SK-N-SH (cell line): Measurements from ENCODE around the gene SMARCD3. TPM values are rescaled to one million over a fixed set of nuclear protein-coding genes. Genes with fewer than 3 reads are reported as not detected.

Source experiments
- CTCF ChIA-PET: fragments of 300-600, 350-600 bp; formaldehyde crosslinking; extraction: SDS; loops from one replicate; lab custom pipeline; 2021; lab: Yijun Ruan, JAX
- POLR2A ChIA-PET: fragments of 350-600 bp; sonication (Branson Sonifier 250); formaldehyde crosslinking; extraction: SDS; loops from one replicate; lab custom pipeline; 2020; ENCODE audit warnings: antibody characterized with exemption, inconsistent platforms; lab: Yijun Ruan, JAX
- DNase-seq: peaks from one replicate; pipeline ENCODE4 v3.0.0; 2012
- H2AFZ ChIP-seq: fragments of 200-600 bp; sonication (generic); 2 replicates; pipeline ENCODE4 v1.8.1; 2016; ENCODE audit warnings: antibody characterized with exemption, mild to moderate bottlenecking, low read depth
- H3F3A ChIP-seq: fragments of 200-600 bp; sonication (generic); replicated peaks from 2 replicates; pipeline ENCODE3; 2016; ENCODE audit warnings: antibody characterized with exemption, mild to moderate bottlenecking; ENCODE audit not compliant: insufficient read depth
- H3K27ac ChIP-seq, 2 experiments: fragments of 200-500 bp in 1 of 2; fragments of 200-600 bp in 1 of 2; sonication (Bioruptor generic) in 1 of 2; sonication (generic), shearing (Covaris generic) in 1 of 2; 2 replicates each; pipeline versions ENCODE4 v1.5.1 to v1.6.1; 2014 to 2016; ENCODE audit warnings: low read depth in 2 of 2, inconsistent platforms in 1 of 2, low read length in 1 of 2, mild to moderate bottlenecking in 1 of 2, mixed read lengths in 1 of 2
- H3K27me3 ChIP-seq: fragments of 200-600 bp; sonication (generic), shearing (Covaris generic); 2 replicates; pipeline ENCODE4 v1.6.1; 2016; ENCODE audit warnings: mixed run types; ENCODE audit not compliant: insufficient read depth
- H3K36me3 ChIP-seq, 2 experiments: fragments of 200-500 bp in 1 of 2; fragments of 200-600 bp in 1 of 2; sonication (Bioruptor generic) in 1 of 2; sonication (generic) in 1 of 2; replicated peaks in 1 of 2; 2 replicates each; pipeline versions ENCODE3 to v1.5.1; 2014 to 2016; ENCODE audit warnings: low read length in 1 of 2, mild to moderate bottlenecking in 1 of 2; ENCODE audit not compliant: insufficient read depth in 2 of 2, control insufficient read depth in 1 of 2
- H3K4me1 ChIP-seq, 2 experiments: fragments of 200-500 bp in 1 of 2; fragments of 200-600 bp in 1 of 2; sonication (Bioruptor generic) in 1 of 2; sonication (generic), shearing (Covaris generic) in 1 of 2; 2 replicates each; pipeline versions ENCODE4 v1.5.1 to v1.6.1; 2014 to 2016; ENCODE audit warnings: low read depth in 1 of 2, low read length in 1 of 2, mixed run types in 1 of 2; ENCODE audit not compliant: insufficient read depth in 2 of 2, control insufficient read depth in 1 of 2
- H3K4me2 ChIP-seq: fragments of 200-600 bp; sonication (generic), shearing (Covaris generic); 2 replicates; pipeline ENCODE4 v1.6.1; 2017; ENCODE audit warnings: mixed run types
- H3K4me3 ChIP-seq, 2 experiments: fragments of 200-500 bp in 1 of 2; fragments of 200-600 bp in 1 of 2; sonication (Bioruptor generic) in 1 of 2; sonication (generic), shearing (Covaris generic) in 1 of 2; 2 replicates each; pipeline versions ENCODE4 v1.5.1 to v1.8.1; 2014 to 2016; ENCODE audit warnings: low read depth in 2 of 2, inconsistent platforms in 1 of 2, low read length in 1 of 2, mild to moderate bottlenecking in 1 of 2, mixed read lengths in 1 of 2, moderate library complexity in 1 of 2
- H3K79me2 ChIP-seq: fragments of 200-600 bp; sonication (generic); 2 replicates; pipeline ENCODE4 v1.8.1; 2017; ENCODE audit warnings: mild to moderate bottlenecking; ENCODE audit not compliant: insufficient read depth
- H3K9ac ChIP-seq: fragments of 200-600 bp; sonication (generic); 2 replicates; pipeline ENCODE4 v1.6.1; 2017; ENCODE audit warnings: mixed run types
- H3K9me2 ChIP-seq: fragments of 200-600 bp; sonication (generic); 2 replicates; pipeline ENCODE4 v1.6.1; 2017; ENCODE audit warnings: mixed run types
- H3K9me3 ChIP-seq: fragments of 200-600 bp; sonication (generic); 2 replicates; pipeline ENCODE4 v1.6.1; 2017; ENCODE audit warnings: mixed run types, mild to moderate bottlenecking, moderate library complexity
- H4K20me1 ChIP-seq: fragments of 200-600 bp; sonication (generic); 2 replicates; pipeline ENCODE4 v1.6.1; 2017; ENCODE audit warnings: mild to moderate bottlenecking, mixed run types; ENCODE audit not compliant: insufficient read depth
- FOSL2 ChIP-seq: IDR thresholded peaks from 2 replicates; pipeline ENCODE4 v1.4.0; 2012; ENCODE audit warnings: low read depth, mild to moderate bottlenecking, moderate library complexity, borderline replicate concordance
- FOXM1 ChIP-seq: IDR thresholded peaks from 2 replicates; pipeline ENCODE4 v1.4.0; 2012; ENCODE audit warnings: low read depth, mild to moderate bottlenecking
- JUND ChIP-seq: IDR thresholded peaks from 2 replicates; pipeline ENCODE4 v1.4.0; 2012
- MEF2A ChIP-seq: IDR thresholded peaks from 2 replicates; pipeline ENCODE4 v1.4.0; 2012; ENCODE audit warnings: low read depth, borderline replicate concordance
- NFIC ChIP-seq: IDR thresholded peaks from 2 replicates; pipeline ENCODE4 v1.4.0; 2012; ENCODE audit warnings: borderline replicate concordance
- NRF1 ChIP-seq: IDR thresholded peaks from 2 replicates; pipeline ENCODE4 v1.6.1; 2012; ENCODE audit warnings: low read depth, mild to moderate bottlenecking, low read length
- PBX3 ChIP-seq: IDR thresholded peaks from 2 replicates; pipeline ENCODE4; 2012
- POLR2AphosphoS5 ChIP-seq: IDR thresholded peaks from 2 replicates; pipeline ENCODE4 v1.6.1; 2012; ENCODE audit warnings: low read depth, low read length
- RAD21 ChIP-seq: IDR thresholded peaks from 2 replicates; pipeline ENCODE4 v1.6.1; 2012; ENCODE audit warnings: mild to moderate bottlenecking, low read length
- RCOR1 ChIP-seq: fragments of 150-350 bp; IDR thresholded peaks from 2 replicates; pipeline ENCODE4 v1.6.1; 2017; ENCODE audit warnings: antibody characterized with exemption, low read length
- RFX5 ChIP-seq: IDR thresholded peaks from 2 replicates; pipeline ENCODE4 v1.6.1; 2012; ENCODE audit warnings: mild to moderate bottlenecking, improper control_type of control experiment, low read length
- RXRA ChIP-seq: IDR thresholded peaks from 2 replicates; pipeline ENCODE4 v1.4.0; 2012; ENCODE audit warnings: low read depth, mild to moderate bottlenecking, borderline replicate concordance
- SMC3 ChIP-seq: IDR thresholded peaks from 2 replicates; pipeline ENCODE4 v1.6.1; 2012; ENCODE audit warnings: low read depth, low read length, improper control_type of control experiment
- USF1 ChIP-seq: IDR thresholded peaks from 2 replicates; pipeline ENCODE4 v1.4.0; 2012; ENCODE audit warnings: low read depth, borderline replicate concordance
- ZBTB33 ChIP-seq: IDR thresholded peaks from 2 replicates; pipeline ENCODE4 v1.4.0; 2012; ENCODE audit warnings: low read depth, borderline replicate concordance
- WGBS: methylation state at CpG from one replicate; pipeline ENCODE4 v1.1.6; 2017; ENCODE audit warnings: low lambda C conversion rate; 5-methylcytosine and 5-hydroxymethylcytosine counted together
- polyA plus RNA-seq, 3 experiments: library from polyadenylated mRNA; depleted of rRNA; stranded (reverse); fragments of >200 nt; gene quantifications; 2 replicates each; pipeline ENCODE4 v1.2.3, GENCODE V29; 2012
- TF ChIP-seq, protein P1 (sequence below): fragments of 200-600 bp; sonication (generic); IDR thresholded peaks from 2 replicates; pipeline ENCODE4 v1.6.1; 2017; ENCODE audit warnings: antibody characterized with exemption, mild to moderate bottlenecking, moderate library complexity
- TF ChIP-seq, protein P2 (sequence below): IDR thresholded peaks from 2 replicates; pipeline ENCODE4 v1.6.1; 2012; ENCODE audit warnings: mild to moderate bottlenecking, low read depth, low read length, moderate library complexity
- TF ChIP-seq, protein P3 (sequence below): IDR thresholded peaks from 2 replicates; pipeline ENCODE4 v1.4.0; 2012; ENCODE audit warnings: low read depth

SMARCD3 gene
- polyA plus RNA-seq, 1 of the 3 experiments (the other 2 are of a cell fraction): 62.8 TPM

GRCh38 chr7:151204383-151205032 lies 44.0 kb downstream of the SMARCD3 start:
- POLR2A ChIA-PET: interaction anchor here (0.5 kb wide), 1 partner anchor 16 kb away, joined by 3 read pairs; no protein-coding TSS in a partner anchor
- WGBS: 58% methylated on average over 48 of the region's 48 CpGs
- H3K79me2 ChIP-seq: no peaks in the 10 kb centered on the region
- no peaks in the 10 kb centered on the region for H3K36me3 ChIP-seq
- no peak overlapping the region for H2AFZ ChIP-seq
- peaks cover 61% of the 10 kb centered on the region for H3K27me3 ChIP-seq
- peak; percentile 48 for DNase-seq
- CTCF ChIA-PET: interaction anchor here (0.8 to 1.7 kb wide), 6 partner anchors 37 to 119 kb away, joined by 3 to 5 read pairs (median 4); partner anchors contain the start of gene GBX1
- H4K20me1 ChIP-seq: no peaks in the 10 kb centered on the region
- H3K4me2 ChIP-seq: no peak overlapping the region
- H3F3A ChIP-seq: no peaks in the 10 kb centered on the region
- H3K9ac ChIP-seq: no peak overlapping the region
- H3K9me3 ChIP-seq: no peaks in the 10 kb centered on the region
- H3K27ac ChIP-seq: no peak overlapping the region
- no peak overlapping the region for H3K4me3 ChIP-seq
- no peaks in the 10 kb centered on the region for H3K4me1 ChIP-seq
- TF ChIP-seq NRF1: no peak
- TF ChIP-seq, protein P1, sequence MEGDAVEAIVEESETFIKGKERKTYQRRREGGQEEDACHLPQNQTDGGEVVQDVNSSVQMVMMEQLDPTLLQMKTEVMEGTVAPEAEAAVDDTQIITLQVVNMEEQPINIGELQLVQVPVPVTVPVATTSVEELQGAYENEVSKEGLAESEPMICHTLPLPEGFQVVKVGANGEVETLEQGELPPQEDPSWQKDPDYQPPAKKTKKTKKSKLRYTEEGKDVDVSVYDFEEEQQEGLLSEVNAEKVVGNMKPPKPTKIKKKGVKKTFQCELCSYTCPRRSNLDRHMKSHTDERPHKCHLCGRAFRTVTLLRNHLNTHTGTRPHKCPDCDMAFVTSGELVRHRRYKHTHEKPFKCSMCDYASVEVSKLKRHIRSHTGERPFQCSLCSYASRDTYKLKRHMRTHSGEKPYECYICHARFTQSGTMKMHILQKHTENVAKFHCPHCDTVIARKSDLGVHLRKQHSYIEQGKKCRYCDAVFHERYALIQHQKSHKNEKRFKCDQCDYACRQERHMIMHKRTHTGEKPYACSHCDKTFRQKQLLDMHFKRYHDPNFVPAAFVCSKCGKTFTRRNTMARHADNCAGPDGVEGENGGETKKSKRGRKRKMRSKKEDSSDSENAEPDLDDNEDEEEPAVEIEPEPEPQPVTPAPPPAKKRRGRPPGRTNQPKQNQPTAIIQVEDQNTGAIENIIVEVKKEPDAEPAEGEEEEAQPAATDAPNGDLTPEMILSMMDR: 0 out of 2 replicates have a peak, but pooled peaks have one; percentile 10
- no peaks in the 10 kb centered on the region for H3K9me2 ChIP-seq

DNA sequence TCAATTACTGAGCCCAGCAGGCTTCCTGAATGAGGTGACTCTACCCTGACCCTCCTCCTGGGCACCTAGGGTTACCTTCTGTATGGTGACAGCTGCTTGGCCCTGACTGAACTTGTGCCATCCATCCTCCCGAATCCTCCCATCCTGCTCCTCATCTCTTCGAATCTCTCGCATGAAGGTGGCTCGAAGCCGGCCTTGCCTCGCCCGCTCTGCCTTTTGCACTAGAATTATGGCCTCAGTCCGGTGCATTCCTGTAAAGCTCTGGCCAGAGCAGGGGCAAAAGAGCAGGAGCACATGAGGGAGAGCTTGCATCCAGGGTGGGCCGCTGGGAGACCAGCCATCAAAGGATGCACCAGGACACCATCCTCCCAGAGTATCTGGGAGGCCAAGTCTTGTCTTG lies 45.7 kb downstream of the SMARCD3 start:
- H3F3A ChIP-seq: no peaks in the 10 kb centered on the region
- H3K27ac ChIP-seq: no peak overlapping the region
- no peaks in the 10 kb centered on the region for H3K9me3 ChIP-seq
- no peak overlapping the region for H2AFZ ChIP-seq
- H3K9ac ChIP-seq: no peak overlapping the region
- H3K9me2 ChIP-seq: no peaks in the 10 kb centered on the region
- 70% methylated on average over 9 of the region's 9 CpGs for WGBS
- no peaks in the 10 kb centered on the region for H4K20me1 ChIP-seq
- H3K79me2 ChIP-seq: no peaks in the 10 kb centered on the region
- no peaks in the 10 kb centered on the region for H3K36me3 ChIP-seq
- POLR2A ChIA-PET: no interaction called here
- DNase-seq: no peak
- H3K4me2 ChIP-seq: no peak overlapping the region
- H3K4me1 ChIP-seq: no peaks in the 10 kb centered on the region
- CTCF ChIA-PET: interaction anchor here (0.8 to 0.9 kb wide), 2 partner anchors 79 to 92 kb away, joined by 3 to 4 read pairs; no protein-coding TSS in a partner anchor
- H3K4me3 ChIP-seq: no peak overlapping the region
- H3K27me3 ChIP-seq: peaks cover 66% of the 10 kb centered on the region
- no peak for TF ChIP-seq USF1
- no peak for TF ChIP-seq RCOR1
- no peak for TF ChIP-seq RAD21
- TF ChIP-seq POLR2AphosphoS5: no peak
- no peak for TF ChIP-seq RXRA
- no peak for TF ChIP-seq ZBTB33
- TF ChIP-seq NFIC: no peak
- no peak for TF ChIP-seq MEF2A
- no peak for TF ChIP-seq RFX5
- no peak for TF ChIP-seq FOXM1
- no peak for TF ChIP-seq FOSL2
- TF ChIP-seq PBX3: no peak
- no peak for TF ChIP-seq JUND
- TF ChIP-seq, protein P2, sequence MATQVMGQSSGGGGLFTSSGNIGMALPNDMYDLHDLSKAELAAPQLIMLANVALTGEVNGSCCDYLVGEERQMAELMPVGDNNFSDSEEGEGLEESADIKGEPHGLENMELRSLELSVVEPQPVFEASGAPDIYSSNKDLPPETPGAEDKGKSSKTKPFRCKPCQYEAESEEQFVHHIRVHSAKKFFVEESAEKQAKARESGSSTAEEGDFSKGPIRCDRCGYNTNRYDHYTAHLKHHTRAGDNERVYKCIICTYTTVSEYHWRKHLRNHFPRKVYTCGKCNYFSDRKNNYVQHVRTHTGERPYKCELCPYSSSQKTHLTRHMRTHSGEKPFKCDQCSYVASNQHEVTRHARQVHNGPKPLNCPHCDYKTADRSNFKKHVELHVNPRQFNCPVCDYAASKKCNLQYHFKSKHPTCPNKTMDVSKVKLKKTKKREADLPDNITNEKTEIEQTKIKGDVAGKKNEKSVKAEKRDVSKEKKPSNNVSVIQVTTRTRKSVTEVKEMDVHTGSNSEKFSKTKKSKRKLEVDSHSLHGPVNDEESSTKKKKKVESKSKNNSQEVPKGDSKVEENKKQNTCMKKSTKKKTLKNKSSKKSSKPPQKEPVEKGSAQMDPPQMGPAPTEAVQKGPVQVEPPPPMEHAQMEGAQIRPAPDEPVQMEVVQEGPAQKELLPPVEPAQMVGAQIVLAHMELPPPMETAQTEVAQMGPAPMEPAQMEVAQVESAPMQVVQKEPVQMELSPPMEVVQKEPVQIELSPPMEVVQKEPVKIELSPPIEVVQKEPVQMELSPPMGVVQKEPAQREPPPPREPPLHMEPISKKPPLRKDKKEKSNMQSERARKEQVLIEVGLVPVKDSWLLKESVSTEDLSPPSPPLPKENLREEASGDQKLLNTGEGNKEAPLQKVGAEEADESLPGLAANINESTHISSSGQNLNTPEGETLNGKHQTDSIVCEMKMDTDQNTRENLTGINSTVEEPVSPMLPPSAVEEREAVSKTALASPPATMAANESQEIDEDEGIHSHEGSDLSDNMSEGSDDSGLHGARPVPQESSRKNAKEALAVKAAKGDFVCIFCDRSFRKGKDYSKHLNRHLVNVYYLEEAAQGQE: no peak
- TF ChIP-seq, protein P3, sequence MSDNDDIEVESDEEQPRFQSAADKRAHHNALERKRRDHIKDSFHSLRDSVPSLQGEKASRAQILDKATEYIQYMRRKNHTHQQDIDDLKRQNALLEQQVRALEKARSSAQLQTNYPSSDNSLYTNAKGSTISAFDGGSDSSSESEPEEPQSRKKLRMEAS: no peak
- no peak for TF ChIP-seq SMC3
